Measurements from ENCODE around the gene TSHZ2.

TSHZ2 gene

DNA sequence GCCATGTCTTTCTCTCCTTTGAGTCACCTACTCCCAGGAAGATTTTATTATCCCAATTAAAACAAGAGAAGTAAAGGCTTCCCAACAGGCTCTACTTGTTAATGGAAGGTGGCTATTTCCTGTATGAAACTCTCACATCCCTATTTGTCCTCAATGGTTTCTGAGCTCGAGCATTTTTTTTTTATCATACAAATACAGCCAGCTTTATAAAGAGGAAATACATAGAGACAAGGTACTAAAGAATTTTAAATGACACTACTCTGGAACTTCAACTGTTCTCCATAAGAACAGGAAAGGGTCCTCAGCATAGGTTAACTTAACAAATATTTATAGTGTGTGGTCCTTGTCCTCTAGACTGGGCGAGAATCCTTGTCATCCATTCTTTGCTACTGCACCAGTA is 41.0 kb downstream of the TSHZ2 start:
- TF ChIP-seq CTCF (IDR thresholded peaks at IDR 0.05; ENCODE audit: insufficient read depth, low read length, missing control alignments): no peak
- ChIA-PET POLR2A (no interaction called here), CTCF (no interaction called here)
- DNase-seq (ENCODE audit: low read depth, low spot score): no peak
- no peak overlapping the region for H3K4me3 ChIP-seq (ENCODE audit: low read depth, low read length)

GRCh38 chr20:53013847-53014246 is 41.7 kb downstream of the TSHZ2 start:
- CTCF ChIA-PET: no interaction called here
- POLR2A ChIA-PET: no interaction called here
- no peak for DNase-seq (ENCODE audit: low read depth, low spot score)
- no peak overlapping the region for H3K4me3 ChIP-seq (ENCODE audit: low read depth, low read length)
- no peak for TF ChIP-seq CTCF (IDR thresholded peaks at IDR 0.05; ENCODE audit: insufficient read depth, low read length, missing control alignments)

DNA sequence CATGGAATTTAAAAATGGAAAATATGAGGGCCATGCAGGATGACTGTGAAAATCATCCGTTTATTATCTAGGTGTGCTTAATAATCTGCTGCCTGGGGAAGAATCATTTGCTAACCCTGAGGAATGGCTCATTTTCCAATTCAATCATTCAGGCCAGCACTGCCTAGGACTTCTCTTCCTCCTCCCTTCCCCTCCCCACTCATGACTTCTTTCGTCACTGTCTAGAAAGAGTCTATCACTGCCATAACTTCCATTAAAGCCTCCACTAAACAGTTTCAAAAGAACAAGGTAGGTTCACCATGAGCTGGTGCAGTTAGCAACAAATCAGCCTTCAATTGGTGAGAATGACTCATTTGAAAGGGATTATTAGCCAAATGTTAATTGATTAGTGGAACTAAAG is 43.9 kb downstream of the TSHZ2 start:
- ChIA-PET POLR2A (no interaction called here), CTCF (no interaction called here)

DNA sequence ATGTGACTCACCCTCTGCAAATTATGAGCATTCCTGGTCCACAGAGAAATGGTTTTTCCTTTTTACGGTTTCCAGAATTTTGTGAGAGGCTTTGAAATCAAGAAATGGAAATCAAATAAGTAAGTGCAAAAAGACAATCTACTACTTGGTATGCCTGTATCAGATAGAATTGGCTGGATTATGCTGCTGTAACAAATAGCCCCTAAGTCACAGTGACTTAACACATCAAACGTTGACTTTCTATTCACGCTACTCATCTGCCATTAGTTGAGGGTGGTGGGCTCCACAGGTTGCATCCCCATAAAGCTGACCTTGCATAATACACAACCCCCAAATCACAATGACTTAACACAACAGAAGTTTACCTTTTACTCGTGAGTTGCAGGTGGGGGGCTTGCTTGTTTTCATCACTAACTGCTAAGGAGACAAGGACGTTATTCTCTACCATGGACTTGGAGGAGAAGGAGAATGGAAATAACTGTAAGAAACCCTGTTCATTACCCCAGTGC is 44.4 kb downstream of the TSHZ2 start:
- ChIA-PET CTCF (no interaction called here), POLR2A (no interaction called here)
- TF ChIP-seq CTCF (IDR thresholded peaks at IDR 0.05; ENCODE audit: insufficient read depth, low read length, missing control alignments): no peak
- no peak overlapping the region for H3K4me3 ChIP-seq (ENCODE audit: low read depth, low read length)
- no peak for DNase-seq (ENCODE audit: low read depth, low spot score)

More for the DNA sequence above, 43.9 kb downstream of the TSHZ2 start:
- H3K4me3 ChIP-seq (ENCODE audit: low read depth, low read length): no peak overlapping the region
- TF ChIP-seq CTCF (IDR thresholded peaks at IDR 0.05; ENCODE audit: insufficient read depth, low read length, missing control alignments): no peak
- DNase-seq (ENCODE audit: low read depth, low spot score): no peak

- TF ChIP-seq CTCF (IDR thresholded peaks at IDR 0.05; ENCODE audit: insufficient read depth, low read length, missing control alignments): no peak
- ChIA-PET POLR2A (no interaction called here), CTCF (no interaction called here)
- no peak for DNase-seq (ENCODE audit: low read depth, low spot score)
- no peak overlapping the region for H3K4me3 ChIP-seq (ENCODE audit: low read depth, low read length)
These were observed 45.0 kb downstream of the TSHZ2 start for GRCh38 chr20:53017206-53017605.

GRCh38 chr20:53019464-53019863 is 47.3 kb downstream of the TSHZ2 start:
- no peak for TF ChIP-seq CTCF (IDR thresholded peaks at IDR 0.05; ENCODE audit: insufficient read depth, low read length, missing control alignments)
- CTCF ChIA-PET: no interaction called here
- POLR2A ChIA-PET: no interaction called here
- no peak for DNase-seq (ENCODE audit: low read depth, low spot score)
- H3K4me3 ChIP-seq (ENCODE audit: low read depth, low read length): no peak overlapping the region

Measured in AG04449 (cell line).